ENCODE measurements around the gene ZC2HC1B. TPM values are rescaled to one million over a fixed set of nuclear protein-coding genes. Genes with fewer than 3 reads are reported as not detected.

ZC2HC1B gene
- total and polyA plus RNA-seq, 9 of the 15 experiments (the other 6 are each of a cell fraction or from before 2014, with no cell fraction given), result not detected

- no peaks in the 10 kb centered on the region for H3K9me3 ChIP-seq (replicated peaks; ENCODE audit: control insufficient read depth, insufficient read depth, low read depth, low read length)
- H3K4me1 ChIP-seq (replicated peaks in 1 of 2; ENCODE audit: control insufficient read depth in 2 of 2, insufficient read depth in 2 of 2, low read length in 2 of 2), result peaks cover 0 to 7% of the 10 kb centered on the region in 2 experiments; a peak in 2 of 5 replicates
- ChIA-PET CTCF (ENCODE audit: low intra/inter-chr PET ratio) (no interaction called here), POLR2A (no interaction called here)
- TF ChIP-seq RAD51 (IDR thresholded peaks at IDR 0.05; ENCODE audit: borderline replicate concordance, low read depth), result no peak
- H3K27me3 ChIP-seq (ENCODE audit: control insufficient read depth in 2 of 2, insufficient read depth in 2 of 2, low read length in 2 of 2), result no peaks in the 10 kb centered on the region
- intact Hi-C loops (cut with micrococcal nuclease), result no loop called here
- DNase-seq (ENCODE audit: extremely low read depth in 1 of 4, low spot score in 3 of 4) (no peak), ATAC-seq (no peak), FAIRE-seq (no peak)
- 40% methylated on average over 5 of the region's 5 CpGs for WGBS (ENCODE audit: insufficient coverage, low coverage, missing lambda C conversion rate)
- H3K9ac ChIP-seq (ENCODE audit: insufficient read depth in 1 of 2, low read depth in 2 of 2, low read length in 2 of 2), result no peak overlapping the region
- BruUV-seq (replicated peaks), result no TSS peak
- in situ Hi-C loops (cut with MboI), result no loop called here
- no peaks in the 10 kb centered on the region for H3K79me2 ChIP-seq (ENCODE audit: control insufficient read depth, insufficient read depth, low read length)
- no peak overlapping the region for H3K4me3 ChIP-seq
- H3K36me3 ChIP-seq (ENCODE audit: control insufficient read depth, insufficient read depth, low read length), result no peaks in the 10 kb centered on the region
- H3K9me1 ChIP-seq (ENCODE audit: control insufficient read depth, insufficient read depth, low read length), result no peaks in the 10 kb centered on the region
- no peaks in the 10 kb centered on the region for H4K20me1 ChIP-seq (replicated peaks; ENCODE audit: control insufficient read depth, insufficient read depth, low read length)
- no peak overlapping the region for H2AFZ ChIP-seq (ENCODE audit: low read depth, low read length)
- H3K4me2 ChIP-seq (ENCODE audit: insufficient read depth, low read length), result no peak overlapping the region
- H3K27ac ChIP-seq (ENCODE audit: extremely low read depth, low read depth, low read length), result no peak overlapping the region
Observed at GRCh38 chr6:143986463-143987065, 122.3 kb downstream of the ZC2HC1B start.

Small RNAs within 50 kb of the gene (small RNA-seq; reads per million reads assigned to genes)
- not detected for gene ZC2HC1B

Other genes with a start within 250 kb of the ZC2HC1B start
- gene PHACTR2, start 186.5 kb upstream of the ZC2HC1B start, total RNA-seq (2014; rRNA removed), result 29.4 and 38.1 TPM in 2 replicates
- gene PHACTR2, start 186.5 kb upstream of the ZC2HC1B start, total RNA-seq (2014; rRNA removed; fragmentation: Illumina TruSeq; extraction: Trizol), result 46.5 and 55.7 TPM in 2 replicates
- gene PHACTR2, start 186.5 kb upstream of the ZC2HC1B start, total RNA-seq (2015; rRNA removed; fragmentation: Illumina TruSeq; extraction: Trizol), result 45.7 and 52.5 TPM in 2 replicates
- 36.2 and 44.2 TPM in 2 replicates for gene PHACTR2, start 186.5 kb upstream of the ZC2HC1B start, total RNA-seq (2021)
- 13.0 and 16.1 TPM in 2 replicates for gene PHACTR2, start 186.5 kb upstream of the ZC2HC1B start, polyA plus RNA-seq (2011; rRNA removed)
- 19.5 and 22.9 TPM in 2 replicates for gene PHACTR2, start 186.5 kb upstream of the ZC2HC1B start, polyA plus RNA-seq (2014; fragmentation: Illumina TruSeq; extraction: Trizol)
- gene PHACTR2, start 186.5 kb upstream of the ZC2HC1B start, polyA plus RNA-seq (2014; fragmentation: Nextera tagmentation; extraction: Ambion mirVana), result 10 to 100 TPM in 1 of 2 experiments, 1 to 10 TPM in 1; 5.3 to 13.9 TPM
- 13.2 and 15.1 TPM in 2 replicates for gene PHACTR2, start 186.5 kb upstream of the ZC2HC1B start, polyA plus RNA-seq (2014; rRNA removed)
- 66.8 and 80.1 TPM in 2 replicates for gene LTV1, start 21.1 kb upstream of the ZC2HC1B start, total RNA-seq (2014; rRNA removed)
- gene LTV1, start 21.1 kb upstream of the ZC2HC1B start, total RNA-seq (2014; rRNA removed; fragmentation: Illumina TruSeq; extraction: Trizol), result 119 and 142 TPM in 2 replicates
- 140 and 148 TPM in 2 replicates for gene LTV1, start 21.1 kb upstream of the ZC2HC1B start, total RNA-seq (2015; rRNA removed; fragmentation: Illumina TruSeq; extraction: Trizol)
- 65.7 and 70.7 TPM in 2 replicates for gene LTV1, start 21.1 kb upstream of the ZC2HC1B start, total RNA-seq (2021)
- 35.9 and 57.9 TPM in 2 replicates for gene LTV1, start 21.1 kb upstream of the ZC2HC1B start, polyA plus RNA-seq (2011; rRNA removed)
- gene LTV1, start 21.1 kb upstream of the ZC2HC1B start, polyA plus RNA-seq (2014; fragmentation: Illumina TruSeq; extraction: Trizol), result 114 and 123 TPM in 2 replicates
- gene LTV1, start 21.1 kb upstream of the ZC2HC1B start, polyA plus RNA-seq (2014; fragmentation: Nextera tagmentation; extraction: Ambion mirVana), result 100 to 1,000 TPM in 1 of 2 experiments, 10 to 100 TPM in 1; 88.3 to 162 TPM
- gene LTV1, start 21.1 kb upstream of the ZC2HC1B start, polyA plus RNA-seq (2014; rRNA removed), result 123 and 141 TPM in 2 replicates
- gene PLAGL1, start 143.8 kb downstream of the ZC2HC1B start, total RNA-seq (2014; rRNA removed), result 11.7 and 14.8 TPM in 2 replicates
- gene PLAGL1, start 143.8 kb downstream of the ZC2HC1B start, total RNA-seq (2014; rRNA removed; fragmentation: Illumina TruSeq; extraction: Trizol), result 11.0 and 11.5 TPM in 2 replicates
- gene PLAGL1, start 143.8 kb downstream of the ZC2HC1B start, total RNA-seq (2015; rRNA removed; fragmentation: Illumina TruSeq; extraction: Trizol), result 13.2 and 15.1 TPM in 2 replicates
- gene PLAGL1, start 143.8 kb downstream of the ZC2HC1B start, total RNA-seq (2021), result 26.2 and 27.0 TPM in 2 replicates
- gene PLAGL1, start 143.8 kb downstream of the ZC2HC1B start, polyA plus RNA-seq (2011; rRNA removed), result 18.9 and 53.9 TPM in 2 replicates
- gene PLAGL1, start 143.8 kb downstream of the ZC2HC1B start, polyA plus RNA-seq (2014; fragmentation: Illumina TruSeq; extraction: Trizol), result 27.4 and 29.6 TPM in 2 replicates
- gene PLAGL1, start 143.8 kb downstream of the ZC2HC1B start, polyA plus RNA-seq (2014; fragmentation: Nextera tagmentation; extraction: Ambion mirVana), result 1 to 10 TPM; 4.9 to 5.9 TPM
- 18.7 and 19.6 TPM in 2 replicates for gene PLAGL1, start 143.8 kb downstream of the ZC2HC1B start, polyA plus RNA-seq (2014; rRNA removed)
- gene SF3B5, start 231.1 kb downstream of the ZC2HC1B start, total RNA-seq (2014; rRNA removed), result 292 and 479 TPM in 2 replicates
- gene SF3B5, start 231.1 kb downstream of the ZC2HC1B start, total RNA-seq (2014; rRNA removed; fragmentation: Illumina TruSeq; extraction: Trizol), result 133 and 238 TPM in 2 replicates
- 337 and 357 TPM in 2 replicates for gene SF3B5, start 231.1 kb downstream of the ZC2HC1B start, total RNA-seq (2015; rRNA removed; fragmentation: Illumina TruSeq; extraction: Trizol)
- 399 and 440 TPM in 2 replicates for gene SF3B5, start 231.1 kb downstream of the ZC2HC1B start, total RNA-seq (2021)
- gene SF3B5, start 231.1 kb downstream of the ZC2HC1B start, polyA plus RNA-seq (2011; rRNA removed), result 407 and 453 TPM in 2 replicates
- 538 and 635 TPM in 2 replicates for gene SF3B5, start 231.1 kb downstream of the ZC2HC1B start, polyA plus RNA-seq (2014; fragmentation: Illumina TruSeq; extraction: Trizol)
- gene SF3B5, start 231.1 kb downstream of the ZC2HC1B start, polyA plus RNA-seq (2014; fragmentation: Nextera tagmentation; extraction: Ambion mirVana), result 1,000 to 10,000 TPM; 1,065 to 1,211 TPM
- gene SF3B5, start 231.1 kb downstream of the ZC2HC1B start, polyA plus RNA-seq (2014; rRNA removed), result 552 and 569 TPM in 2 replicates

All from K562 (cell line).